CD1c-positive myeloid dendritic cell (primary cell): Measurements from ENCODE around the gene CIDEB.
"Not testable (repeated sequence)": the region's sequence is repeated elsewhere in the genome, so short reads cannot be mapped to it uniquely, and the experiment has no call there.

Source experiments
- DNase-seq: peaks from one replicate; pipeline ENCODE4 v3.0.0-alpha.2; 2016; ENCODE audit errors: extremely low spot score

CIDEB gene

GRCh38 chr14:24332268-24332993 lies 24.7 kb upstream of the CIDEB start:
- peak; percentile 82 for DNase-seq

GRCh38 chr14:24331731-24332267 lies 24.0 kb upstream of the CIDEB start:
- DNase-seq: no peak

DNA sequence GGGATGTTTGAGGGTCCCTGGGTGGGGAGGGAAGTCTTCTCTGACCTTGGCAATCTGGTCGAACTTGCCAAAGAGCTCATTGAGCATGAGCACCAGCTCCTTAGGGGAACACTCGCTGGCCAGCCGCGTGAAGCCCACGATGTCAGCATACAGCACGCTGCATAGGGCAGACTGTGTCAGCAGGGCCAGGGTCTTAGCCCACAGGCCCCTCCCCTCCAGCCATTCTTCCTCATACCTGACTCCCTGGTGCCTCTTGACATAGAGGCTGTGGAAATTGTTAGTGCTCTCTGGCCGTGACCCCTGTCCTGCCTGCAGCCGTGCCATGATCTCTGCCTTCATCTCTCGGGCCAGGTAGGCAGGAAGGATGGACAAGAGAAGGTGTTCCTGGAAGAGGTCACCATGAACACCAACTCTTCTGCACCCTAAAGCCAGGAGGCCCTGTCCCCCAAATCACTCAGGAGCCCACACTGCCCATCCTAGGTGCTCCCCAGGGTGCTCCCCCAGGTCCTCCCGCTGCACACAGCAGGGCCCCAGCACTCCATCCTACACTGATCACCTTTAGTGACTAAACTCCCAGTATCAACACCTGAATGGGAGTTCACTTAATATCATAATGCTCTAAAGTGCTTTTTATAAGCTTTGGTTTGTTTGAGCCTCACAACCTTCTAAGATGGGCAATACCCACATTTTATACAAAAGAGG lies 23.3 kb upstream of the CIDEB start:
- no peak for DNase-seq

DNA sequence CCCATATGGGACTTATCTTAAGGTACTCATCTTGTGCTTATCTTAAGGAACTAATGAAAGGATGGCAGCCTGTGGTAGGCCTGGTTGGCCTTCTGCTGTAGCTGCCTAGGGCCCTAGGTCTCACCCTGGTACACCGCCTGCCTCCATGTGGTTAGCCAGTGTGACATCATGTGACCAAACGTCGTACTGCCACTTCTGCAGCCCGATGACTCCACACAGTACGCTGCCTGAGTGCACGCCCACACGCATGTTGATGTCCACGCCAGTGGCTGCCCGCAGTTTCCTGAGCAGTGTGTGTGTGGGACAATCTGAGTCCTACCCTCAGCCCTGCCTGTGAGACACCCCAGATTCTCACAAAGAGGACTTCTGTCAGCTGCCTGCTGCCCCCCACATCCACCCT lies 22.0 kb upstream of the CIDEB start:
- DNase-seq: peak; percentile 95

DNA sequence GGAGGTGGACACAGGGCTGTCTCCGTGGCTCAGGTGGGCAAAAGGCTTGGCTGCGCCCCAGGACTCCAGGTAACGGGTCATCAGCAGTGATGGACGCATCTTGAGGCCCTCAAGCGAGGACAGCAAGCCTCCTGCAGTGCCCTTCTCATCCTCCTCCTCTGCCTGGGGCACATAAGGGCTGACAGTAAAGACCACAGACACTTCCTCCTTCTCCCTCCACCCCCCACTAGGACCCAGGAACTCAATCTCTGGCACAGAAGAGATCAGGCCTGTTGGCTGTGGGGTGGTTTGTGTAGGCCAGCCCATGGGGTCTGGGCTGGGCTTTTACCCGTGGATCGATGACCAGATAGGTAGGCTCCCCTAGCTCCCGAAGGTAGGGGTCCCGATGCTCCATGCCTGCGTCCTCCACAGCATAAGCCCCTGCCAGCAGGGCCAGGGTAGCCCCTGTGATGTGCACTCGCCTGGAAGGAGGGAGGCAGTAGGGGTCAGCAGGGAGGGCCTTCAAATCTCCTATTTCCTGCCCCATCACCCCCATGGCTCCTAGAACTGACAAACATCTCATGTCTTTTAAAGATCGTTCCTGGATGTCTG lies 21.4 kb upstream of the CIDEB start:
- DNase-seq: no peak

GRCh38 chr14:24327914-24328313 lies 20.1 kb upstream of the CIDEB start:
- not testable (repeated sequence) for DNase-seq

DNA sequence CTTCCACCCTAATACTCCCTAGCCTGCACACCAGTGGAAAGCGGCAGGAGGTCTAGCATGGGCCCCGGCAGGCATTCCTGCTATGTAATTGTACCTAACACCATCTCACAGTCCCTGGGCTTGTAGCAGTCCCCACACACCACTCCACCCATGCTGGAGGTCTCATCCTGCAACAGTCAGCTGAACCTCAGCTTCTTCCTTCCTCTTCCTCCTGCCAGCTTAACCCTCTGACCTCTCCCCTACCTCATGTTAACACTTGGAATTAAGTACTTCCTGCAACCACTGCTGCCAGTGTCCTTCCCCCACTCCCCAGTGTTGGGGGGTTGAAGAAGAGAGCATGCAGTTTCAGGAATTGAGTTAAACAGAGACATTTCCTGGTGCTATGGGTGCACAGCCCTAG lies 19.5 kb upstream of the CIDEB start:
- peak; percentile 54 for DNase-seq

DNA sequence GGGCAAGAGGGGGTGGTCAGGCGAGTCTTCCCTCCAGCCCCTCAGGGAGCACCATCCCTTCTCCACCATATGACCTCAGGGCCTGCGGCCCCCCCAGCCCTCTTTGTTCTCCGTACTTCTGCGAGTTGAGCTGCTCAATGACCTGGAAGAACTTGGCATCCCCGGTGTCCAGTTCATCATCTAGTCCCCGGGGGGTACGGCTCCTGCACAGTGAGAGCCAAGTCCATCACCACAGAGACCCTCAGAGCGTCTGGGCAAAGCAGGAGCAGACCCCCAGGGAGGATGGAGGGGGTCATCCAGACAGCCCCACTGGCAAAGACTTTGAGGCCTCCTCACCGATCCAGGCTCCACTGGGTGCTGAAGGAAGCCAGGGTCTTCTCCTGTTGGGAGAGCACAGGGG lies 18.2 kb upstream of the CIDEB start:
- DNase-seq: no peak

- DNase-seq: no peak
Measured at GRCh38 chr14:24325041-24325530, 17.3 kb upstream of the CIDEB start.

- DNase-seq: no peak
Measured at GRCh38 chr14:24324024-24324423, 16.2 kb upstream of the CIDEB start.

GRCh38 chr14:24323341-24323740 lies 15.6 kb upstream of the CIDEB start:
- no peak for DNase-seq

DNA sequence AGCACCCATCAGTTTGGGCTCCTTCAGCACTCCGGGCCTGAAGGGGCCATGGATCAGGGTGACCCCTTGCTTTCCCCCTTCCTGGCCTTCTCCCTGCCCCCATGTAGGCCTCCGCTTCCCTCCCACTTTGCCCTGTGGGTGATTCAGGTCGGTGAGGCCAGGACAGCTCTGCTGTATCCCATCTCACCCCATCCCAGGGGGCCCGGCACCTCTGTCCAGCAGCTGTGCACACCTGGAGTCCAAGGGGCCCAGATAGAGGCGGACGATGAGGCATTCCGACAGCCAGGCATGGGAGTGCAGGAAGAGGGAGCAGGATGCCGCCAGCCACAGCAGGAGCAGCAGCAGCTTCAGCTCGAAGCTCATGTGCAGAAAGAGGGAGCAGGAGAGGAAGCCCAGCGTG lies 14.9 kb upstream of the CIDEB start:
- no peak for DNase-seq

DNA sequence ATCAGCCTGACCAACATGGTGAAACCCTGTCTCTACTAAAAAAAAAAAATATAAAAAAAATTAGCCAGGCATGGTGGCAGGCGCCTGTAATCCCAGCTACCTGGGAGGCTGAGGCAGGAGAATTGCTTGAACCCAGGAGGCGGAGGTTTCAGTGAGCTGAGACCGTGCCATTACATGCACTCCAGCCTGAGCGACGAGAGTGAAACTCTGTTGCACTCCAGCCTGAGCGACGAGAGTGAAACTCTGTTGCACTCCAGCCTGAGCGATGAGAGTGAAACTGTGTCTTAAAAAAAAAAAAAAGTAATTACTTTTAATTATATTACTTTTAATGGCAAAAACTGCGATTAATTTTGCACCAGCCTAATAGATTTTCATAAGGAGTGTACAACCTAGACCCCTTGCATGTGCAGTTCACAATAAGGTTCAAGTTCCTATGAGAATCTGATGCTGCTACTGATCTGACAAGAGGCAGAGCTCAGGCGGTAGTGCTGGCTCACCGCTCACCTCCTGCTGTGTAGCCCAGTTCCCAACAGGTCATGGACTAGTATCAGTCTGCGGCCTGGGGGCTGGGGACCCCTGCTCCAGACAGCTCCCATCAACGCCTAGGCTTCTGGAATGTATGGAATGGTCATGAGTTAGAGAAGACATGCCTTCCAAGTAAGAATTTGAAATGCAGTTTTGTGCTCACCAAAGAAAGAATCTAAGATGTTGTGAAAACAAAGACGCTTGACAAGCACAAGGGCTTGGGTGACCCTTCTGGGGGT lies 13.6 kb upstream of the CIDEB start:
- DNase-seq: no peak

DNA sequence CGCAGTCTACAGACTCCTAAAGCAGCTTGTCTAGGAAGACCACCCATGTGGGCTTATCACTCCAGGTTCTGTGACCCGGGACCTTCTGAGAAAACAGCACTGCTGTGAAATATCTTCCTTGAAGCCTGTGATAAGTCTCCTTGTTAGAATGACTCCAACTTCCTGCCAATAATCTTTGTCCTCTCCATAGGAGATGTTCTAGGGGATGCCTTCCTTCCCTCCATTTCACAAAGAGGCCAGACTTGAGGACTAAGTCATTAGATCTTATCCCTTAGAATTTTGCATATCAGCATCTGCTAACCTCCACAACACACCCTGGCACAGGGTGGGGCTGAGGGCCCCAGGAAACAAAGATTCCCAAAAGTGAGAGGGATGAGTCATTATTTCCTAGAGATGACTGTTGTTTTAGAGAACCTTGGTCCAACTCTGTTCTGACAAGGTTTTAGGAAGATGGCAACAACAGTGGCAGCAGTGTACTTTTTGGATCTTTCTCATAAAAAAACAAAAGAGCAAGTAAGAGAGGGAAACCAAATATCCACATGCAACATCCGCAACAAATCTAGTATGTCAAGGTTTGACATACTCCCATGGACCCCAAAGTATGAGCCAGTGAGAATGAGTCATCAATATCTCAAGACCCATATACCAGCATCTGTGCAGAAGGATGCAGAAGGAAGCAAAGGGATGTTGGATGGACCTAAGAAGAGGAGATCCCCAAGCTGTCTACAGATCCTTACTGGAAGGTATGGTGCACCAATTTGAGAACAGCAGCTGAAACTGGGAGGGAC lies 9.6 kb upstream of the CIDEB start:
- peak; percentile 45 for DNase-seq

- no peak for DNase-seq
Measured at GRCh38 chr14:24316597-24316950, 8.8 kb upstream of the CIDEB start.

DNA sequence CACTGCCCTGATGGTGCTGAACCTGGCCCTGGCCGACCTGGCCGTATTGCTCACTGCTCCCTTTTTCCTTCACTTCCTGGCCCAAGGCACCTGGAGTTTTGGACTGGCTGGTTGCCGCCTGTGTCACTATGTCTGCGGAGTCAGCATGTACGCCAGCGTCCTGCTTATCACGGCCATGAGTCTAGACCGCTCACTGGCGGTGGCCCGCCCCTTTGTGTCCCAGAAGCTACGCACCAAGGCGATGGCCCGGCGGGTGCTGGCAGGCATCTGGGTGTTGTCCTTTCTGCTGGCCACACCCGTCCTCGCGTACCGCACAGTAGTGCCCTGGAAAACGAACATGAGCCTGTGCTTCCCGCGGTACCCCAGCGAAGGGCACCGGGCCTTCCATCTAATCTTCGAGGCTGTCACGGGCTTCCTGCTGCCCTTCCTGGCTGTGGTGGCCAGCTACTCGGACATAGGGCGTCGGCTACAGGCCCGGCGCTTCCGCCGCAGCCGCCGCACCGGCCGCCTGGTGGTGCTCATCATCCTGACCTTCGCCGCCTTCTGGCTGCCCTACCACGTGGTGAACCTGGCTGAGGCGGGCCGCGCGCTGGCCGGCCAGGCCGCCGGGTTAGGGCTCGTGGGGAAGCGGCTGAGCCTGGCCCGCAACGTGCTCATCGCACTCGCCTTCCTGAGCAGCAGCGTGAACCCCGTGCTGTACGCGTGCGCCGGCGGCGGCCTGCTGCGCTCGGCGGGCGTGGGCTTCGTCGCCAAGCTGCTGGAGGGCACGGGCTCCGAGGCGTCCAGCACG lies 8.2 kb upstream of the CIDEB start:
- DNase-seq: no peak

DNA sequence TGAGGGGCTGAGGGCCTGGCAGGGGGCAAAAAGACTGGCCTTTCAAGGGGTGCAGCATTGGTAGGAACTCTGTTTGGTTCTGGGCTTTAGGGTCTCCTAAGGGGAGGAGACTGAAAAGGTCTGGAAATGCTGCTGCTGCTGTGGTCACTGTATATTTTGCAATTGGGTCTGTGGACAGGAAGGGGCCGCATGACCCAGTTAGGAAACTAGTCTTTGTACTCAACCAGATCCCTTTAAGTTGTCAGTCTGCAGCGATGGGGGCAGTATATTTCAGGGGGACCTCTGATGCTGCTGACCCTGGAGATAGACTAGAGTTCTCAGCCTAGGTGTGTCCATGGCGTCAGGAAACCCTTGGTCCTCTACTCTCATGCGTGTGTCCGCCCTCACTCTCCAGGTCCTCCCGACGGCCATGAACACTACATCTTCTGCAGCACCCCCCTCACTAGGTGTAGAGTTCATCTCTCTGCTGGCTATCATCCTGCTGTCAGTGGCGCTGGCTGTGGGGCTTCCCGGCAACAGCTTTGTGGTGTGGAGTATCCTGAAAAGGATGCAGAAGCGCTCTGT lies 7.5 kb upstream of the CIDEB start:
- no peak for DNase-seq

- no peak for DNase-seq
Measured at GRCh38 chr14:24314377-24315193, 6.8 kb upstream of the CIDEB start.

GRCh38 chr14:24313913-24314312 lies 6.1 kb upstream of the CIDEB start:
- DNase-seq: peak; percentile 70
